Liver (tissue), 9 donors: ENCODE data around the gene CCL2. TPM values are rescaled to one million over a fixed set of nuclear protein-coding genes. Genes with fewer than 3 reads are reported as not detected.

ENCODE experiments used
- DNase-seq: peaks from one replicate; pipeline ENCODE4 v3.0.0-alpha.2; 2017; ENCODE audit warnings: low spot score
- H3K27ac ChIP-seq, 2 donors: one replicate each; pipeline ENCODE4 v1.7.0; 2013; ENCODE audit warnings: inconsistent platforms in 2 of 2, low read length in 2 of 2, control low read depth in 1 of 2, low read depth in 1 of 2, mild to moderate bottlenecking in 1 of 2
- H3K27me3 ChIP-seq, 4 donors: one replicate each; pipeline versions ENCODE4 v1.6.1 to v1.7.0; 2013; ENCODE audit warnings: low read length in 3 of 4, inconsistent platforms in 1 of 4, mild to moderate bottlenecking in 1 of 4, moderate library complexity in 1 of 4; ENCODE audit not compliant: control insufficient read depth in 4 of 4, insufficient read depth in 4 of 4
- H3K36me3 ChIP-seq, 4 donors: one replicate each; pipeline versions ENCODE4 v1.6.1 to v1.7.0; 2013; ENCODE audit warnings: low read length in 3 of 4, mild to moderate bottlenecking in 3 of 4, low read depth in 1 of 4, moderate library complexity in 1 of 4; ENCODE audit not compliant: control insufficient read depth in 4 of 4, insufficient read depth in 3 of 4
- H3K4me1 ChIP-seq, 4 donors: one replicate each; pipeline versions ENCODE4 v1.6.1 to v1.7.0; 2013; ENCODE audit warnings: low read length in 3 of 4, mild to moderate bottlenecking in 3 of 4, moderate library complexity in 1 of 4; ENCODE audit not compliant: control insufficient read depth in 4 of 4, insufficient read depth in 4 of 4
- H3K4me3 ChIP-seq, 3 donors: one replicate each; pipeline versions ENCODE4 v1.6.1 to v1.7.0; 2013; ENCODE audit warnings: low read length in 3 of 3, control low read depth in 1 of 3, low read depth in 1 of 3, mild to moderate bottlenecking in 1 of 3
- H3K9ac ChIP-seq, 2 donors: one replicate each; pipeline ENCODE4 v1.7.0; 2013; ENCODE audit warnings: low read length in 2 of 2, mild to moderate bottlenecking in 2 of 2, moderate library complexity in 2 of 2, control low read depth in 1 of 2, low read depth in 1 of 2
- H3K9me3 ChIP-seq, 4 donors: one replicate each; pipeline versions ENCODE4 v1.6.1 to v1.7.0; 2013; ENCODE audit warnings: low read length in 3 of 4; ENCODE audit not compliant: control insufficient read depth in 4 of 4
- CTCF ChIP-seq: fragments of 150-350 bp; IDR thresholded peaks from 2 replicates; pipeline ENCODE4 v1.5.1; 2017; ENCODE audit warnings: improper control_type of control experiment, low read depth, low read length; ENCODE audit not compliant: missing input control
- FOXA2 ChIP-seq: IDR thresholded peaks from 2 replicates; pipeline ENCODE4 v1.6.1; 2016; ENCODE audit warnings: antibody characterized with exemption
- GABPA ChIP-seq, 2 donors: IDR thresholded peaks in 1 of 2; conservative IDR thresholded peaks in 1 of 2; 2 replicates each; pipeline ENCODE4 v1.6.1; 2016; ENCODE audit warnings: antibody characterized with exemption in 2 of 2, mild to moderate bottlenecking in 1 of 2, moderate library complexity in 1 of 2
- HNF4A ChIP-seq, 2 donors: conservative IDR thresholded peaks; 2 replicates each; pipeline ENCODE4 v1.6.1; 2016; ENCODE audit warnings: antibody characterized with exemption in 2 of 2, mild to moderate bottlenecking in 2 of 2
- HNF4G ChIP-seq: IDR thresholded peaks from 2 replicates; pipeline ENCODE4 v1.6.1; 2016; ENCODE audit warnings: antibody characterized with exemption
- JUND ChIP-seq, 2 donors: IDR thresholded peaks; 2 replicates each; pipeline ENCODE4 v1.6.1; 2016; ENCODE audit warnings: antibody characterized with exemption in 2 of 2
- MAX ChIP-seq: IDR thresholded peaks from 2 replicates; pipeline ENCODE4 v1.6.1; 2016; ENCODE audit warnings: antibody characterized with exemption
- NR2F2 ChIP-seq: IDR thresholded peaks from 2 replicates; pipeline ENCODE4 v1.6.1; 2016; ENCODE audit warnings: antibody characterized with exemption
- RAD21 ChIP-seq, 2 donors: IDR thresholded peaks; 2 replicates each; pipeline ENCODE4 v1.6.1; 2016; ENCODE audit warnings: antibody characterized with exemption in 2 of 2, mild to moderate bottlenecking in 2 of 2
- REST ChIP-seq: IDR thresholded peaks from 2 replicates; pipeline ENCODE4 v1.6.1; 2016; ENCODE audit warnings: antibody characterized with exemption, mild to moderate bottlenecking
- SP1 ChIP-seq: IDR thresholded peaks from 2 replicates; pipeline ENCODE4 v1.6.1; 2018; ENCODE audit warnings: antibody characterized with exemption, mild to moderate bottlenecking
- TAF1 ChIP-seq: conservative IDR thresholded peaks from 2 replicates; pipeline ENCODE4 v1.6.1; 2016; ENCODE audit warnings: antibody characterized with exemption, mild to moderate bottlenecking
- YY1 ChIP-seq: IDR thresholded peaks from 2 replicates; pipeline ENCODE4 v1.6.1; 2016; ENCODE audit warnings: antibody characterized with exemption, mild to moderate bottlenecking
- ZBTB33 ChIP-seq: IDR thresholded peaks from 2 replicates; pipeline ENCODE4 v1.6.1; 2016; ENCODE audit warnings: antibody characterized with exemption
- WGBS: extraction: QIAGEN DNeasy Blood & Tissue Kit; methylation state at CpG from one replicate; pipeline ENCODE4 v1.1.7; 2013; 5-methylcytosine and 5-hydroxymethylcytosine counted together
- polyA plus RNA-seq, 2 donors: library from polyadenylated mRNA; stranded (reverse) in 1 of 2; unstranded in 1 of 2; fragments of 200-250 nt in 1 of 2; fragments of >200 nt in 1 of 2; fragmentation: Nextera tagmentation in 1 of 2; extraction: Ambion mirVana in 1 of 2; gene quantifications; one replicate each; pipeline versions ENCODE4 v1.2.1 to v1.2.3, GENCODE V29; 2013 to 2015
- total RNA-seq, 2 donors: library from RNA; depleted of rRNA; stranded (reverse); fragments of >200 nt; gene quantifications; one replicate each; pipeline ENCODE4 v1.2.3, GENCODE V29; 2014
- donor health status: healthy.
- donor health status: healthy.
- donor health status: healthy.
- donor health status: healthy.
- donor health status: healthy.

CCL2 gene
- total and polyA plus RNA-seq, 4 donors: 3.5 to 8.9 (median 5.4) TPM

- Histone ChIP-seq H3K4me3 (no peak overlapping the region), H3K27me3 (no peaks in the 10 kb centered on the region), H3K9ac (no peak overlapping the region), H3K4me1 (no peaks in the 10 kb centered on the region), H3K36me3 (no peaks in the 10 kb centered on the region), H3K27ac (no peak overlapping the region), H3K9me3 (no peaks in the 10 kb centered on the region)
- TF ChIP-seq REST (no peak), HNF4A (conservative IDR thresholded peaks at IDR 0.05) (no peak), ZBTB33 (no peak), FOXA2 (no peak), SP1 (no peak), MAX (no peak), RAD21 (IDR thresholded peaks at IDR 0.05) (no peak), NR2F2 (no peak), JUND (IDR thresholded peaks at IDR 0.05) (no peak)
- 80% methylated on average over 5 of the region's 5 CpGs for WGBS
- no peak for DNase-seq
Measured at GRCh38 chr17:34220752-34221395, 34.2 kb upstream of the CCL2 start.

- H3K9me3 ChIP-seq: no peaks in the 10 kb centered on the region
- H3K9ac ChIP-seq: no peak overlapping the region
Measured at GRCh38 chr17:34221411-34221810, 33.7 kb upstream of the CCL2 start.

More at GRCh38 chr17:34221411-34221810, 33.7 kb upstream of the CCL2 start:
- H3K27ac ChIP-seq: no peak overlapping the region
- H3K4me3 ChIP-seq: no peak overlapping the region
- H3K27me3 ChIP-seq: no peaks in the 10 kb centered on the region
- no peak for DNase-seq
- 79% methylated on average over 4 of the region's 4 CpGs for WGBS
- no peaks in the 10 kb centered on the region for H3K4me1 ChIP-seq
- no peak for TF ChIP-seq CTCF
- TF ChIP-seq TAF1: no peak
- TF ChIP-seq SP1: no peak
- no peak for TF ChIP-seq JUND (IDR thresholded peaks at IDR 0.05)
- no peak for TF ChIP-seq YY1
- TF ChIP-seq HNF4G: no peak
- TF ChIP-seq REST: no peak
- TF ChIP-seq GABPA (IDR thresholded peaks at IDR 0.05 in 1 of 2, conservative IDR thresholded peaks at IDR 0.05 in 1 of 2): no peak
- TF ChIP-seq HNF4A (conservative IDR thresholded peaks at IDR 0.05): no peak
- no peaks in the 10 kb centered on the region for H3K36me3 ChIP-seq
